GM12878 (cell line): ENCODE results near the gene RELT.

ENCODE experiments used
- BCL11A ChIP-seq: IDR thresholded peaks from 2 replicates; pipeline ENCODE4 v1.6.1; 2011; ENCODE audit warnings: low read depth, low read length
- BHLHE40 ChIP-seq, 2 experiments: fragments of 450-650 bp in 1 of 2; IDR thresholded peaks; 2 replicates each; pipeline ENCODE4 v1.6.1; 2011 to 2017; ENCODE audit warnings: low read depth in 2 of 2, borderline replicate concordance in 1 of 2, improper control_type of control experiment in 1 of 2, low read length in 1 of 2, mild to moderate bottlenecking in 1 of 2
- CREB1 ChIP-seq: IDR thresholded peaks from 2 replicates; pipeline ENCODE4 v1.6.1; 2012; ENCODE audit warnings: low read depth, mild to moderate bottlenecking, inconsistent platforms
- CTCF ChIP-seq, 3 experiments: IDR thresholded peaks in 2 of 3; conservative IDR thresholded peaks in 1 of 3; 2 replicates each; pipeline ENCODE4 v1.5.1; 2011; ENCODE audit warnings: low read depth in 3 of 3, low read length in 3 of 3, mild to moderate bottlenecking in 3 of 3, control low read depth in 2 of 3, moderate library complexity in 2 of 3, inconsistent platforms in 1 of 3, mixed read lengths in 1 of 3; ENCODE audit not compliant: control insufficient read depth in 2 of 3, insufficient read depth in 1 of 3; ENCODE audit errors: extremely low read depth in 1 of 3
- EP300 ChIP-seq, 2 experiments: fragments of 150-350 bp in 1 of 2; IDR thresholded peaks; 2 replicates each; pipeline ENCODE4 v1.6.1; 2011 to 2012; ENCODE audit warnings: low read depth in 2 of 2, low read length in 2 of 2, borderline replicate concordance in 1 of 2, improper control_type of control experiment in 1 of 2, inconsistent platforms in 1 of 2; ENCODE audit not compliant: control insufficient read depth in 1 of 2
- HCFC1 ChIP-seq: fragments of 150-350 bp; IDR thresholded peaks from 2 replicates; pipeline ENCODE4 v1.6.1; 2014; ENCODE audit warnings: low read length
- HDAC2 ChIP-seq: fragments of 200-600 bp; sonication (generic); IDR thresholded peaks from 2 replicates; pipeline ENCODE4 v1.6.1; 2017
- KAT2A ChIP-seq: conservative IDR thresholded peaks from 2 replicates; pipeline ENCODE4 v1.6.1; 2011; ENCODE audit warnings: low read depth, low read length; ENCODE audit not compliant: control insufficient read depth
- NRF1 ChIP-seq: conservative IDR thresholded peaks from 2 replicates; pipeline ENCODE4 v1.6.1; 2011; ENCODE audit warnings: mild to moderate bottlenecking, low read depth, low read length, improper control_type of control experiment
- POLR2AphosphoS5 ChIP-seq: IDR thresholded peaks from 2 replicates; pipeline ENCODE4 v1.6.1; 2011; ENCODE audit warnings: mild to moderate bottlenecking, low read length, inconsistent platforms
- TAF1 ChIP-seq: IDR thresholded peaks from 2 replicates; pipeline ENCODE4 v1.6.1; 2011; ENCODE audit warnings: mild to moderate bottlenecking, low read depth, low read length, borderline replicate concordance
- USF1 ChIP-seq: IDR thresholded peaks from 2 replicates; pipeline ENCODE4 v1.6.1; 2011; ENCODE audit warnings: borderline replicate concordance, low read depth, mild to moderate bottlenecking, moderate library complexity, mixed read lengths, low read length; ENCODE audit not compliant: insufficient read depth; ENCODE audit errors: extremely low read length
- ZBTB33 ChIP-seq: fragments of 450-650 bp; IDR thresholded peaks from 2 replicates; pipeline ENCODE4 v1.6.1; 2017; ENCODE audit warnings: mild to moderate bottlenecking
- ZNF274 ChIP-seq: IDR thresholded peaks from one replicate; pipeline ENCODE4 v1.8.0; 2011; ENCODE audit not compliant: insufficient read length, insufficient read depth

- TF ChIP-seq HCFC1 = no peak
- no peak for TF ChIP-seq CTCF (IDR thresholded peaks at IDR 0.05 in 2 of 3, conservative IDR thresholded peaks at IDR 0.05 in 1 of 3; ENCODE audit: control insufficient read depth in 2 of 3, extremely low read depth in 1 of 3, insufficient read depth in 1 of 3, low read depth in 3 of 3, low read length in 3 of 3)
- no peak for TF ChIP-seq EP300 (IDR thresholded peaks at IDR 0.05; ENCODE audit: borderline replicate concordance in 1 of 2, control insufficient read depth in 1 of 2, low read depth in 2 of 2, low read length in 2 of 2)
- TF ChIP-seq TAF1 = no peak
- 0 out of 2 replicates have a peak, but pooled peaks have one; percentile 7 for TF ChIP-seq POLR2AphosphoS5
- no peak for TF ChIP-seq HDAC2
- no peak for TF ChIP-seq USF1
- no peak for TF ChIP-seq ZNF274
- TF ChIP-seq ZBTB33 = no peak
- no peak for TF ChIP-seq BHLHE40 (IDR thresholded peaks at IDR 0.05; ENCODE audit: borderline replicate concordance in 1 of 2, low read depth in 2 of 2, low read length in 1 of 2)
- no peak for TF ChIP-seq CREB1
- TF ChIP-seq BCL11A = no peak
- TF ChIP-seq KAT2A = no peak
- TF ChIP-seq NRF1 = no peak
Observed at GRCh38 chr11:73398132-73398526, 21.9 kb downstream of the RELT start.
